ENCODE results near the gene CD101. TPM values are rescaled to one million over a fixed set of nuclear protein-coding genes. Genes with fewer than 3 reads are reported as not detected.

Gene CD101
- total RNA-seq, 1 donor from 2014 or later = 0.38 TPM

DNA sequence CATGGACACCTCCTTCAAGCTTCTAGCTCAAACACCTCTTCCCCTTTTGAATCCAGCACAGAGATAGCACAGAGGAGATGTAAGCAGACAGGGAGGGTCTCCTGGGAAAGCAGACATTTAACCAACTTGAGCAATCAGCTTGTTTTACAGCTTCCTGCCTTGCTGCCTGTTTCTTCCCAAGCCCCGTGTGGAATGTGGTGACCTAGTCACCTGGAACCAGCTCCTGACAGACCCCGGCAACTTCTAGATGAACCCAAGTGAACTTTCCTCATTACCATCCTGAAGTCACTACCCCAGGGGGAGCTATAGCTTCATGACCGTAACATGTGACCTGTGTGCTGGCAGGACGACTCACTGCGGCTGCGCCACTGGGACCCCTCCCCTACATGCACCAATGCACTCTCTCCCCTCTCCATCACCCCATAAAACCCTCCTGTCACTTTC, 34.5 kb downstream of the CD101 start:
- intact Hi-C loops (cut with DNase I) = no loop called here
- DNase-seq (ENCODE audit: missing footprints) = no peak
- ATAC-seq = no peak

- ATAC-seq (no peak), DNase-seq (ENCODE audit: missing footprints) (no peak)
- intact Hi-C loops (cut with DNase I) = no loop called here
Measured at GRCh38 chr1:117037802-117038201, 36.2 kb downstream of the CD101 start.

DNA sequence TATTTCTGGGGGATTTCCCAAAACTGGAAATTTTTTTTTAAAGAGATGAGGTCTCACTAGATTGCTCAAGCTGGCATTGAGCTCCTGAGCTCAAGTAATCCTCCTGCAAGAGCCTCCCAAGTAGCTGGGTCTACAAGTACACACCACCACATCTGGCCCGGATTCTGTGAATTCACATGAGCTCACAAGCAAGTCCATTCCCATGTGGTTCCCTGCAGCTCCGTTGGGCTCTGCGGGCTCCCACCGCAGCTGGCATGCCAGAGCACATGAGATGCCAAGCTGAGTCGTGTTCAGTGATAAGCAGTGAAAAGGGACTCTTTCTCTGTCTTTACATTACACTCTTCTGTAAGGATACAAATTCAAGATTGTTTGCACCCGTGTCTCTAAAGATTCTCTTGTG, 36.7 kb downstream of the CD101 start:
- no peak for ATAC-seq
- no peak for DNase-seq (ENCODE audit: missing footprints)
- intact Hi-C loops (cut with DNase I) = no loop called here

DNA sequence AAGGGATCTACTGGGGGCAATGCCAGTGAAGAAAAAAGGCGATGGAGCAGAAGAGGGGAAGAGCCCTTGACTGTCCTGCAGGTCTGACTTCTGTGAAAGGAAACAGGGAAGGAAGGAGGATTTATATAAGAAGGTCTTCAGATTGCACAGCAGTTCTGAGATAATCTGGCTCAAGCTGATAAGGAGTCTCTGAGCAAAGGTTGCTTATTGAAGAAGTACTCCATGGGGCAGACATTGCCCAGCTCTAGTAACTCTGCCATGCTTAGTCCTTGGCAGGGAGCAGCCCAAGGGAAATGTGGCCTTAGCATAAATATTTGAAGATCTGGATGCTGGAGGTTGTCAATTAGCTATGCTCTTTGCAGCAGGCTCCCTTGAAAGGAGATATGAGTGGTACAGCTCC, 42.7 kb downstream of the CD101 start:
- ATAC-seq (no peak), DNase-seq (ENCODE audit: missing footprints) (no peak)
- intact Hi-C loops (cut with DNase I) = no loop called here

GRCh38 chr1:117045644-117046043, 44.1 kb downstream of the CD101 start:
- ATAC-seq = no peak
- intact Hi-C loops (cut with DNase I) = no loop called here
- DNase-seq (ENCODE audit: missing footprints) = no peak

DNA sequence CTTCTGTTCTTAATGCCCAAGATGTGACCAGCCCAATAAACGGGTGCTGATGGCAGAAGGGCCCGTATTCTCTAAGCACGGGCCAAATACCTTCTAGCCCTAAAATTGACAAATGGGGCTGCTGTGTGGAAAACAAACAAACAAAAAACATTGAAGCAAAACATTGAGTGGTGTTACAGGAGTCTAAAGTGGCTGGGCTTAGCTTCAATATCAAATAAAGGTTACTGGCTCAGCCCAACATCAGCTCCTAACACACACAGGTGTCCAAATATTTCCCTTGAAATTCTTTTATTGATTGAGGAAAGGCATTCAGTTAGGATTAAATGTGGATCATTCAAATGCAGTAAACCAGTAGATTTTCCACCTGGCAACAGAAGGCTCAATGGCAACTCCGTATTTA, 45.2 kb downstream of the CD101 start:
- DNase-seq (ENCODE audit: missing footprints) = no peak
- ATAC-seq = no peak
- intact Hi-C loops (cut with DNase I) = no loop called here

DNA sequence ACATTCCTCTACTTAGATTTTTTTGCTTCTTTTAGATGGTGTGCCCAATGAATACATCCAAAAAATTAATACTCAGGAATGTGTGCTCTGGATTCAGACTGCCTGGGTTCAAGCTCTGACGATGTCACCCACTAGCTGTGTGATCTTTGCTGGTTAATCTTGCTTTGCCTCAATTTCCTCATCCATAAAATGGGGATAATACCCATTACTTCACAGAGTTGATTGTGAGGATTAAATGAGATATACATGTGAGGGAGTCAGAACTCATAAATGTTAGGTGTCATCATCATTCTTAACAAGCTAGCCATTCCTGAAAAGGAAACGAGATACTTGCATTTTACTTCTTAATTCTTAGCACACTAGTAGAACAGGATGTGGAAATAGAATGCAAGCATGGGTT, 45.7 kb downstream of the CD101 start:
- DNase-seq (ENCODE audit: missing footprints) = no peak
- intact Hi-C loops (cut with DNase I) = no loop called here
- ATAC-seq = no peak

DNA sequence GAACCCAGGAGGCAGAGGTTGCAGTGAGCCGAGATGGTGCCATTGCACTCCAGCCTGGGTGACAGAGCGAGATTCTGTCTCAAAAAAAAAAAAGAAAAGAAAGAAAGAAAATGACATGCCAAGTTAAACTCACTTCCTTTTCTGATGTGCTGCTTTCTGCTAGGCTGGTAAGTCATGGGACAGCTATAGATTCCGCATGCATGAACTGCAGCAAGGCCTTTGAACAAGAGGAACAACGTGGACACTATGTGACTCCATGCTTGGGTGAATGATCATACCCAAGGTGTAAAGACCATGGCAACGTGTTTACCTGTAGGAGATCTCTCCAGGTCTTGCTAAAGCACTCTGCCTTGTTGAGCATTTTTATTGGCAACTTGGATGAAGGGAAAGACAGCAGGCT, 48.3 kb downstream of the CD101 start:
- DNase-seq (ENCODE audit: missing footprints) = no peak
- ATAC-seq = peak; percentile 42
- intact Hi-C loops (cut with DNase I) = no loop called here

GRCh38 chr1:117051224-117052064, 49.9 kb downstream of the CD101 start:
- no peak for DNase-seq (ENCODE audit: missing footprints)
- peak; percentile 41 for ATAC-seq
- intact Hi-C loops (cut with DNase I) = no loop called here

DNA sequence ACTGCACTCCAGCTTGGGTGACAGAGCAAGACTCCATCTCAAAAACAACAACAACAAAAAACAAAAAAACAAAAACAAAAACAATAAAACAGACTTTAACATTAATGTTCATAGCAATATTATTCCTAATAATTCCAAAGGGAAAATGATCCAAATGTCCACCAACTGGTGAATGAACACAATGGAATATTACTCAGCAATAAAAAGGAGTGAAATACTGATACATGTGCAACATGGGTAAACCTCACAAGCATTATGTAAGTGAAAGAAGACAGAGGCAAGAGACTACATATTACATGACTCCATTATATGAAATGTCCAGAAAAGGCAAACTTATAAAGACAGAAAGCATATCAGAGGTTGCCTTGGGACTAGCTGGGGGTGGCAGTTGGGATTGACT, 52.5 kb downstream of the CD101 start:
- ATAC-seq (no peak), DNase-seq (ENCODE audit: missing footprints) (no peak)
- intact Hi-C loops (cut with DNase I) = loop anchor here (2.0 kb wide), 1 partner anchor 317 kb away; no protein-coding TSS in a partner anchor

DNA sequence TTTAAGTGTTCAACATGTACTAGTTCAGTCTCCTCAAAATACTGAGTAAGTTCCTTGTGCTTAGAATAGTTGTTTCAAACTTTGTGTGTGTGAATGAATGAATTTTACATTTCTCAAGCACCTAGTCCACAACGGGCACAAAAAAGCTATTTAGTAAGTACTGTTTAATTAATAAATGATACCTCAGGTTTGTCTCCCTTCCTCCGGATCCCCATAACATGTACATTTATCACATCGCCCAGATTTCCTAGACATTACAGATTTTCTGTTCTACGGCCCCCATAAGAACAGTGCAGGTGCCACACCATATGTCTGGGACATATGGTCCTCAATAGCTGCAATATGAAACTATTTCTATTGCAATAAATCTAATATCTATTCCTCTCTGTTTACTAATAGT, 57.2 kb downstream of the CD101 start:
- DNase-seq (ENCODE audit: missing footprints) = no peak
- no peak for ATAC-seq
- intact Hi-C loops (cut with DNase I) = loop anchor here (5.0 kb wide), 1 partner anchor 487 kb away; the partner anchor contains the start of gene CD58

DNA sequence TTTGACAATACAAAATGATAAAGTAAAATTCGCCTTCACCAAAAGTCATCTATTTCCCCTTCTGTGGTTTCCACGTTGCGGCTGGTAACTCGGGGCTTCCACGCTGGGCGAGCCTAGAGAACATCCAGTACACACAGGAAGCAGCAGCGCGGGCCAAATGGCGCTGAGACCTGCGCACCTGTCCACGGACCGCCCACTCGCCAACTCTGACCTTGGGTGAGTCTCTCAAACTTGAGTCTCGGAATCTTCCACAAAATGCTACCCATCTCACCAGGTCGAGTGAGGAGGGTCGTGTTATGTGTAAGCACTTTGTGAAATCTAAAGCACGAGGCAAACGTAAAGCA, 57.7 kb downstream of the CD101 start:
- ATAC-seq (no peak), DNase-seq (ENCODE audit: missing footprints) (peak; percentile 74)
- intact Hi-C loops (cut with DNase I) = loop anchor here (5.0 kb wide), 1 partner anchor 487 kb away; the partner anchor contains the start of gene CD58

- DNase-seq (ENCODE audit: missing footprints) (peak; percentile 92), ATAC-seq (peak; percentile 100)
- intact Hi-C loops (cut with DNase I) = loop anchor here (5.0 kb wide), 1 partner anchor 488 kb away; the partner anchor contains the start of gene CD58
Measured at GRCh38 chr1:117059678-117060440, 58.3 kb downstream of the CD101 start, which contains the start of gene TTF2. Gene TTF2, plus strand, starts transcription at chr1:117060326. Its CDS starts 21 bp downstream, at chr1:117060347.

GRCh38 chr1:117060441-117061317, 59.1 kb downstream of the CD101 start:
- intact Hi-C loops (cut with DNase I) = no loop called here
- DNase-seq (ENCODE audit: missing footprints) = no peak
- ATAC-seq = peak; percentile 39

- intact Hi-C loops (cut with DNase I) = no loop called here
- ATAC-seq (no peak), DNase-seq (ENCODE audit: missing footprints) (no peak)
Measured at GRCh38 chr1:117061986-117062415, 60.4 kb downstream of the CD101 start.

DNA sequence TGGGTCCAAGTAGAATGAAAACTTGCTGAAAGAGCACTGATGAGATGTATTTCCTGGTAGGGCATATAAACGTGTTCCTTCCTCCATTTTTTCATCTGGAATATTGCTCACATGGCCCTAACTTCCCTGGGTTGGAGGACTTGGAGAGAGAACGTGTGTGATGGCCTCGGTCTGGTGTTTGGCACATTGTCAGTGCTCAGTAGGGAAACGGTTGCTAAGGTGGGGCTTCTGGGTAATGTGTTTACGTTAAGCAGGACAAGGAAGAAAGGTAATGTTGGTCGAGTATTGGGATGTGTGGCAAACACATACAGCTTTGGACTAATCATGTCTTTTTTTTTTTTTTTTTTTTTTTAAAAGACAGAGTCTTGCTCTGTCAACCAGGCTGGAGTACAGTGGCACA, 64.8 kb downstream of the CD101 start:
- no peak for DNase-seq (ENCODE audit: missing footprints)
- intact Hi-C loops (cut with DNase I) = no loop called here
- no peak for ATAC-seq

DNA sequence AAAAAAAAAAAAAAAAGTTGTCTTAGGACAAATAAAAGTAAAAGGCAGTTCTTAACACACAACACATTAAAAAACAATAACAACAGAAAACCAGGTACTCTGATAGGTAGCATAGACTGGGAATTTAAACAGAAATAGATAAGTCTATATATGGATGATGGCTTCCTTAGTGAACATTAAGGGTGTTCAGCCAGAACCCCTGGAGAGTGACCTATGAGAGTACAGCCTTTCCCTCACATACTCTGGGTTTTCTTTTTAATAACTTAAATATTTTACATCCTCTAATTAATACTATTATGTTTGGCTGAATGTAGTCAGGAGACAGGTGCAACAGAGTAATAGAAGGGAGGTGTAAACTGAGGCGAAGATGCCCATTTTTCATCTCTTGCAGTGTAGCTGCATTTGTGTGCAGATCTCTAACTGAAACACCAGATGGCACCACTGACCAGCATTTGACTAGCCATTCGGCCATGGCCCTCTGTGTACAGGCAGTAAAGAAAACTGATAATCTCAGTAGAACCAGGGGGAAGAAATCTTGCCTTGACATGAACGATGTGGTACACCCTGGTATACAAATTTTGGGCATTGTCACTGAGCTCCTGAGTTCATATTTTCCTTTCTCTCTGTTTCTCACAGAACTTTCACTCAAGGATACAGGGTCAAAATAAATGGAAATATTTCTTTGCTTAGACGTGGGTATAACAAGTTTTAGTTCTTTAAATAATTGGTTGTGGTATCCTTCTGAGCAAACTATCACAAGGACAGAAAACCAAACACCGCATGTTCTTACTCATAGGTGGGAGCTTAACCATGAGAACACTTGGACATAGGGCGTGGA, 66.2 kb downstream of the CD101 start:
- intact Hi-C loops (cut with DNase I) = loop anchor here (1.0 to 2.0 kb wide), 2 partner anchors 61 to 217 kb away; no protein-coding TSS in a partner anchor
- ATAC-seq (peak; percentile 90), DNase-seq (ENCODE audit: missing footprints) (no peak)

GRCh38 chr1:117068580-117068979, 67.0 kb downstream of the CD101 start:
- ATAC-seq = no peak
- intact Hi-C loops (cut with DNase I) = loop anchor here (2.0 kb wide), 1 partner anchor 60 kb away; no protein-coding TSS in a partner anchor
- no peak for DNase-seq (ENCODE audit: missing footprints)

Measured in Right ventricle myocardium inferior (tissue), 1 donor.